ENCODE data around the gene GEMIN7. TPM values are rescaled to one million over a fixed set of nuclear protein-coding genes. Genes with fewer than 3 reads are reported as not detected.

Gene GEMIN7
- total and polyA plus RNA-seq, 2 of the 13 experiments (the other 11 are each of a cell fraction or from before 2014, with no cell fraction given): 24.1 to 30.6 TPM

- TF ChIP-seq, protein P1, sequence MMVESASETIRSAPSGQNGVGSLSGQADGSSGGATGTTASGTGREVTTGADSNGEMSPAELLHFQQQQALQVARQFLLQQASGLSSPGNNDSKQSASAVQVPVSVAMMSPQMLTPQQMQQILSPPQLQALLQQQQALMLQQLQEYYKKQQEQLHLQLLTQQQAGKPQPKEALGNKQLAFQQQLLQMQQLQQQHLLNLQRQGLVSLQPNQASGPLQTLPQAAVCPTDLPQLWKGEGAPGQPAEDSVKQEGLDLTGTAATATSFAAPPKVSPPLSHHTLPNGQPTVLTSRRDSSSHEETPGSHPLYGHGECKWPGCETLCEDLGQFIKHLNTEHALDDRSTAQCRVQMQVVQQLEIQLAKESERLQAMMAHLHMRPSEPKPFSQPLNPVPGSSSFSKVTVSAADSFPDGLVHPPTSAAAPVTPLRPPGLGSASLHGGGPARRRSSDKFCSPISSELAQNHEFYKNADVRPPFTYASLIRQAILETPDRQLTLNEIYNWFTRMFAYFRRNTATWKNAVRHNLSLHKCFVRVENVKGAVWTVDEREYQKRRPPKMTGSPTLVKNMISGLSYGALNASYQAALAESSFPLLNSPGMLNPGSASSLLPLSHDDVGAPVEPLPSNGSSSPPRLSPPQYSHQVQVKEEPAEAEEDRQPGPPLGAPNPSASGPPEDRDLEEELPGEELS (CRISPR knock-in tag; IDR thresholded peaks at IDR 0.05): peak; percentile 63; the same call in 1 of the 2 replicates
- TF ChIP-seq MTA1 (CRISPR knock-in tag; IDR thresholded peaks at IDR 0.05; ENCODE audit: borderline replicate concordance) (peak; percentile 86; the same call in 1 of the 2 replicates), ZNF879 (CRISPR knock-in tag; IDR thresholded peaks at IDR 0.05) (no peak), ZNF441 (CRISPR knock-in tag; IDR thresholded peaks at IDR 0.05; ENCODE audit: borderline replicate concordance) (no peak), POGZ (CRISPR knock-in tag; IDR thresholded peaks at IDR 0.05) (0 out of 2 replicates have a peak, but pooled peaks have one; percentile 30), ZNF782 (CRISPR knock-in tag; IDR thresholded peaks at IDR 0.05; ENCODE audit: borderline replicate concordance) (no peak), HDAC1 (CRISPR knock-in tag; IDR thresholded peaks at IDR 0.05) (peak; percentile 69), ZBTB10 (CRISPR knock-in tag; IDR thresholded peaks at IDR 0.05; ENCODE audit: borderline replicate concordance) (no peak), PAXIP1 (CRISPR knock-in tag; conservative IDR thresholded peaks at IDR 0.05) (peak; percentile 80), MYC (CRISPR knock-in tag; IDR thresholded peaks at IDR 0.05; ENCODE audit: borderline replicate concordance) (peak; percentile 59; the same call in 1 of the 2 replicates), ZC3H4 (CRISPR knock-in tag; IDR thresholded peaks at IDR 0.05; ENCODE audit: borderline replicate concordance) (no peak), TAF1 (CRISPR knock-in tag; IDR thresholded peaks at IDR 0.05) (no peak)
- TF ChIP-seq, protein P2, sequence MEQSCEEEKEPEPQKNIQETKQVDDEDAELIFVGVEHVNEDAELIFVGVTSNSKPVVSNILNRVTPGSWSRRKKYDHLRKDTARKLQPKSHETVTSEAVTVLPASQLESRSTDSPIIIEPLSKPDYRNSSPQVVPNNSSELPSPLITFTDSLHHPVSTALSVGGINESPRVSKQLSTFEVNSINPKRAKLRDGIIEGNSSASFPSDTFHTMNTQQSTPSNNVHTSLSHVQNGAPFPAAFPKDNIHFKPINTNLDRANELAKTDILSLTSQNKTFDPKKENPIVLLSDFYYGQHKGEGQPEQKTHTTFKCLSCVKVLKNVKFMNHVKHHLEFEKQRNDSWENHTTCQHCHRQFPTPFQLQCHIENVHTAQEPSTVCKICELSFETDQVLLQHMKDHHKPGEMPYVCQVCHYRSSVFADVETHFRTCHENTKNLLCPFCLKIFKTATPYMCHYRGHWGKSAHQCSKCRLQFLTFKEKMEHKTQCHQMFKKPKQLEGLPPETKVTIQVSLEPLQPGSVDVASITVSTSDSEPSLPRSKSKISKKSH (CRISPR knock-in tag; IDR thresholded peaks at IDR 0.05; ENCODE audit: borderline replicate concordance): peak; percentile 73; the same call in 1 of the 2 replicates
These were observed 24.7 kb downstream of the GEMIN7 start (continued) for GRCh38 chr19:45103508-45104319.
